HG03469 (cell line): ENCODE data around the gene FNDC7.
"Not testable (repeated sequence)": the region's sequence is repeated elsewhere in the genome, so short reads cannot be mapped to it uniquely, and the experiment has no call there.

Experiments
- ATAC-seq: cut with Tn5 transposase; IDR thresholded peaks from one replicate; pipeline ENCODE4 v1.9.1; 2021; ENCODE audit warnings: mild to moderate bottlenecking, moderate library complexity, moderate number of reproducible peaks; ENCODE audit not compliant: unreplicated experiment

Gene FNDC7

GRCh38 chr1:108712606-108713150 lies at the start of gene FNDC7:
Gene FNDC7, plus strand, starts transcription at chr1:108712908. Its CDS starts 26 bp downstream, at chr1:108712934.
- no peak for ATAC-seq

GRCh38 chr1:108663074-108663473 lies 49.6 kb upstream of the FNDC7 start:
- ATAC-seq = no peak

- no peak for ATAC-seq
These were observed 48.2 kb upstream of the FNDC7 start for GRCh38 chr1:108664481-108664880.

GRCh38 chr1:108665067-108665466 lies 47.6 kb upstream of the FNDC7 start:
- no peak for ATAC-seq

- ATAC-seq = no peak
These were observed 46.9 kb upstream of the FNDC7 start for GRCh38 chr1:108665771-108666170.

GRCh38 chr1:108667422-108667821 lies 45.3 kb upstream of the FNDC7 start:
- ATAC-seq = not testable (repeated sequence)

- no peak for ATAC-seq
These were observed 43.9 kb upstream of the FNDC7 start for GRCh38 chr1:108668777-108669176.

GRCh38 chr1:108669679-108670078 lies 43.0 kb upstream of the FNDC7 start:
- ATAC-seq = no peak

- ATAC-seq = no peak
These were observed 42.5 kb upstream of the FNDC7 start for GRCh38 chr1:108670131-108670773.

- no peak for ATAC-seq
These were observed 41.6 kb upstream of the FNDC7 start for GRCh38 chr1:108671143-108671542.

GRCh38 chr1:108678706-108679105 lies 34.0 kb upstream of the FNDC7 start:
- ATAC-seq = no peak

- ATAC-seq = no peak
These were observed 33.0 kb upstream of the FNDC7 start for GRCh38 chr1:108679586-108680213.

- not testable (repeated sequence) for ATAC-seq
These were observed 31.0 kb upstream of the FNDC7 start for GRCh38 chr1:108681701-108682100.

- no peak for ATAC-seq
These were observed 27.2 kb upstream of the FNDC7 start for GRCh38 chr1:108685529-108685928.

GRCh38 chr1:108686614-108687313 lies 25.9 kb upstream of the FNDC7 start:
- no peak for ATAC-seq

- ATAC-seq = no peak
These were observed 21.4 kb upstream of the FNDC7 start for GRCh38 chr1:108691128-108691941.

- ATAC-seq = peak; percentile 87
These were observed 20.6 kb upstream of the FNDC7 start, which contains the start of gene PRPF38B for GRCh38 chr1:108691942-108692723. Gene PRPF38B, plus strand, starts transcription at chr1:108692310. Its CDS starts 282 bp downstream, at chr1:108692592.

- ATAC-seq = peak; percentile 46
These were observed 19.7 kb upstream of the FNDC7 start for GRCh38 chr1:108692724-108693655.

- no peak for ATAC-seq
These were observed 17.2 kb upstream of the FNDC7 start for GRCh38 chr1:108695535-108695934.
